Skin of body (tissue), 2 donors: ENCODE results near the gene THRB. TPM values are rescaled to one million over a fixed set of nuclear protein-coding genes. Genes with fewer than 3 reads are reported as not detected.

Experiments used
- DNase-seq: peaks from one replicate; lab custom pipeline; 2025; lab: John Stamatoyannopoulos, UW
- total RNA-seq: library from RNA; depleted of rRNA; stranded (reverse); fragments of >200 nt; gene quantifications from one replicate; pipeline ENCODE4 v1.2.3, GENCODE V29; 2014

THRB gene
- total RNA-seq, 1 donor from 2014 or later: 18.1 TPM

DNA sequence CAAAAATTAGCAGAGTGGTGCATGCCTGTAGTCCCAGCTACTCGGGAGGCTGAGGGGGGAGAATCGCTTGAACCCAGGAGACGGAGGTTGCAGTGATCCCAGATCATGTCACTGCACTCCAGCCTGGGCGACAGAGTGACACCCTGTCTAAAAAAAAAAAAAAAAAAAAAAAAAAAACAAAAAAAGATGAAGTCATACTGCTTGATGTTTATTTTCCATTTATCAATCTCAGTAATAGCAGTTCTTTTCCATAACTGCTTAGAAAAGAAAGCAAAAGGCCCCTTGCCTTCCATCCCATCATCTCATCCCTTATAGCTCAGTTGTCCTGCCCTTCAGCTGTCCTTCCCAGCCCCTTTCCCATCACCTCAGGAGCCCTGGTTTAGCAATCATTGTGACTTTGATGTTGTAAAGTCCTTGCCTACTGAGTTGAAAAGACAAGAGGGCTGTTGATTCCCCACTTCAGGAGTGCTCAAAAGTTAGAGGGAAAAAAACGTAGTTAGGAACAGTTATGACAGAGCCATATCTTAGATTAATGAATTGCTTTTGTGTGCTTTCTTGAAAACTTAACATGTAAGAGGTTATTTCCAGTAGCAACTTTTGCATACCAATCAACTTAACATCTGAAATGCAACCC, 18.0 kb upstream of the THRB start:
- no peak for DNase-seq

GRCh38 chr3:24510030-24510648, 15.5 kb upstream of the THRB start:
- no peak for DNase-seq

- DNase-seq: peak; percentile 29
Measured at GRCh38 chr3:24508423-24508839, 13.8 kb upstream of the THRB start.

- no peak for DNase-seq
Measured at GRCh38 chr3:24507776-24508422, 13.2 kb upstream of the THRB start.

- DNase-seq: peak; percentile 38
Measured at GRCh38 chr3:24506966-24507775, 12.5 kb upstream of the THRB start.

DNA sequence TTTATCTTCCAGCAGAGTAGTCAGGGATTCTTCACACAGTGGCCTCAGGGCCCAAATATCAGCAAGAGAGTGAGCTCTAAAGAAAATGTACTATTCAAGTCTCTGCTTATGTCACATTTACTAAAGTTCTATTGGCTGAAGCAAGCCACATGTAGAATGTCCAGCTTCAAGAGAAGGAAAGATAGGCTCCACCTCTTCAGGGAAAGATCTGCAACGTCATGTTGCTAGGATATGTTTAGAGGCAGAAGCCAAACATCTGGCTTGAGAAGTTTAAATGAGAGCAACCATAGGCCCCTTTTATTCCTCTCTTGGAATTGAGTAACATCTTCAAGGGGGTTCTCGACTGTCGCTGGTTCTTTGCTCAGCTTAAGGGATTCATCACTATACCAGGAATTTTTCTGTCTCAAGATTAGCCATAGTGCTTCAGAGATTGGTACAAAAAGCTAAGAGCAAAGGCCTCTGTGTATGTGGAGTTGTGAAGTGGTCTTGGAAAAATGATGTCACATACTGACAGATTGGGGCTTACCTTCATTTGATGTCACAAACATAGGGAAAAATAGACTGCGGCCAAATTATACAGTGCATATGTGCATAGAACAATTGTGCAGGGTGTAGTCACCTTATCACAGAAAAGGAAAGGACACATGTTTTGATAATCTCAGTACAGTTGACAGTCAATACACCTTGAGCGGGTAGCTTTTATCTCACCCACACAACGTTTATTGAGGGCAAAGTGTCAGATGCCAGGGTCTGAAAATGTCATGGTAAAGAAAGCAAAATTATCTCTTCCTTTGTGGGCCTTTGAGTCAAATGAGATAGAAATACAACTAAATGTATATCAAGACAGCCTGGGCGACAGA, 11.3 kb upstream of the THRB start:
- DNase-seq: peak; percentile 81

GRCh38 chr3:24504772-24505171, 10.1 kb upstream of the THRB start:
- DNase-seq: no peak

DNA sequence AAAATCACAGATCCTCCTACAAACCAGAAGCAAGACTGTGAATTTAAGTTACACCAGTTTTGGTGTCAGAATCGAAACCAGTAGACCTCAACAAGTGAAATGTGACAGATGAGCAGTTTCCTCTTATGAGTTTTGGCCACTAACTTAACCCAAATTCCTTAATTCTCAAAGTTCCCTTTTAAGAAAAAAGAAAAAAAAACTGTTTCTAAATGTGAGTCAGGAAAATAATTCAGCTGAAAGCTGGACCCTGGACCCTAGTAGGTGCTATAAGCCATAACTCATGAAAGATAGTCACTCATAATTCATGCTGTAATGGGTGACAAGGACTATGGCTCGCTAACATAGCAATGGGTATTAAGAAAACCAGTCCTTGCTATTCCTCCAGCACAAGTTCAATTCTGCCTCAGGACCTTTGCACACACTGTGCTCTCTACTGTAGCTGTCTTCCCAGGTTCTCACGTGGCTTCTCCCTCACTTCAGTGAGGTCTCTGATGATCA, 9.0 kb upstream of the THRB start:
- no peak for DNase-seq

GRCh38 chr3:24502690-24503089, 8.0 kb upstream of the THRB start:
- no peak for DNase-seq

DNA sequence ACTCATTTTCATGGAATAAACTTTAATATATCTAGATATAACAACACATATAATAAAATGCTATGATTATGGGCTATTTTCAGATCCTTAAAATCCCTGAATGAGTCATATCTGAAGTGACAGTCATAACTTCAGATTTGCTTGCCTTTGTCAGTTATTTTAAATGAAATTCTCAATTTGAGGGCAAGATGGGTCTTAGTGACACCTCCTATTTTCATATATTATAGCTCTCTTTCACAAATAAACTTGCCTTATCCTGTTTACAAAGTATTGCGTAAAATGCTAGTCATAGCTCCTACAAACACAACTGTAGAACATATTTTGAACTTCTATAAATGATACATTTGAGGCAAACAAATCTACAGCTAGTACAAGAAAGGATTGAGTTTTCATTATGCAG, 6.2 kb upstream of the THRB start:
- no peak for DNase-seq

DNA sequence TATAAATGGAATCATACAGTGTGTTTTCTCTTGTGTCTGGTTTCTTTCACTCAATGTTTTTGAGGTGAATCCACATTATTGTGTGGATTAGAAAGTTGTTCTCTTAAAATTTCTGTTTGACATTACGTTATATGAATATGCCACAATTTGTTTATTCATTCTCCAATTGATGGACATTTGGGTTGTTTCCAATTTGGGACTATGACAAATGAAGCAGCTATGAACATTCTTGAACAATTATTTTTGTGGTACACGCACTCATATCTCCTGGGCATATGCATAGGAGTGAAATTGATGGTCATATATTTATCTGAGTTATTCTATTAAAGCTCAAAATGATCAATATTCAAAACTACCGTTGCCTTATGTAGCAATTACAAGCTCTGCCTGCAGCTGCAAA, 5.3 kb upstream of the THRB start:
- DNase-seq: no peak

DNA sequence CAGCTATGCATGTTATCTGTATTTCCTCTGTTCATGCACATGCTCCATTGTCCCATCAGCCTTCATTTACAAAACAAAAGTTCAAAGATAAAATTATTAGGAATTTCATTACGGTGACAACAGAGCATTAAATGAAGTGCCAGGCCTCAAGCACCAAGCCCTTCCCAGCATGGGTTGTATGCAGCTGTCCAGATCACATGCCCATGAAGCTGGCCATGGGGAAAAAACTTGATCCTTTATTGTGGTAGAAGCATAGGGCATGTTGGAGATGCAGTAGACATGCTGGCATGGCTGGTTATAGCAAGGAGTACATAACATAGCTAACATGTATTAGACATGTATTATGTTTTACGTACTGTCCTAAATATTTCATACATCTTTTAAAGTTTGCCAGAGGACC, 4.1 kb upstream of the THRB start:
- no peak for DNase-seq

DNA sequence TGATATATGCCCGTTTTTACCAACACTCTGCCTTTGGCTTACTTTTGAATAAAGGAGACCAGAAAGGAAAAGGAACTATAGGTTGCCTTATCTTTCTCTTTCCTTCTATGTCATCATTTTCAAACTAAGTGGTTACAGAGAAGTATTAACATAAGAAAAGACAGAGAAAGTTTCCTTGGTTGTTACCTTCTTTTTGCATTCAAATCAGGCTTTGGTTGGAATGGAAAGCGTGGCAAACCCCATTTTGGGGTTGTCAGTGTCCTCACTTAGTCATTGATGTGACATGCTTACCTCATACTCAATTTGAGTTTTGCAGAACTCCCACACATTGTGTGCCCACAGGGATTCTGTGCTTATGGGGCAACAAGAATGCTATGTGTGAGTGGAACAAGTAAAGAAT, 3.7 kb upstream of the THRB start:
- DNase-seq: no peak

- no peak for DNase-seq
Measured at GRCh38 chr3:24497942-24498341, 3.3 kb upstream of the THRB start.

DNA sequence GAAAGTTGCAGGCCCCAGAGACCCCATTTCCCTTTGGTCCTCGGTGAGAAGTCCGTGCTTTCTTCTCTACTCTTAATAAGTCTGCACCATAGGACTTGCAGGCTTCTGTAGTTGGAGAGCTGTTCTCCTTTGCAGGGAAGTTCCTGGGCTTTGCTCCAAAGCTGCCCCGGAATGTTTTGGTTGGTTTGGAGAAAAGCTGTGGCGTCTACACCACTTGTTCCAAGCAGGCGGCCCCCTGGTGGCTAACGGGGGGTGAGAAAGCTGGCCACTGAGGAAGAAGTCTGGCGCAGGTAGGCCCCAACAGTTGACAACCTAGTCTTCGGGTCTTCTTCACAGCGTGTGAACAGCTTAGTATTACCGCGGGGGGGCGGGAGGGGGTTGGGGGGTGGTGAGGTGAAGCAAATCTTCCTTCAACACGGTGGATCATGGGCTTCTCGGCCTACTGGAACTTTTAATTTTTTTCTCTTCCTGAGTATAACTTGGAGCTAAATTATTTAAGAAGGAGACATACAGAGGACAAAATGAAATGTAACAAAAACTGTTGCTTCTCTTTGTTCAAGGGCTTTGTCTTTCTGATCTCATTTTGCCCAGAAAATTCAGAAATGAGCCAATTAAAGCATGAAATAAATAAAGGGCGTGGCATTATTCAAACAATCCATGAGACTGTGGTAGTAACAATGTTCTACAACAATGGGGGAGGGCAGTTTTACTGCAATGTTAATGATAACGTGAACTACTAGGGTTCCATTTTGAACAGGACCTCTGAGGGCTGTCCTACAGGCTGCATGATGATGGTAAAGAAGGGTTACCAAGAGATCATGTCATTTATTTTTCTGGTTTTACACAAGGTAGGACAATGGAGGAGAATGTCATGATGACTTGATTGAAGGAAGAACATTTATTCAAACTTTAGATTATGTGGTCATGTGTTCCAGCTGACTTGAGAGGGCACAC, 2.2 kb upstream of the THRB start:
- no peak for DNase-seq

DNA sequence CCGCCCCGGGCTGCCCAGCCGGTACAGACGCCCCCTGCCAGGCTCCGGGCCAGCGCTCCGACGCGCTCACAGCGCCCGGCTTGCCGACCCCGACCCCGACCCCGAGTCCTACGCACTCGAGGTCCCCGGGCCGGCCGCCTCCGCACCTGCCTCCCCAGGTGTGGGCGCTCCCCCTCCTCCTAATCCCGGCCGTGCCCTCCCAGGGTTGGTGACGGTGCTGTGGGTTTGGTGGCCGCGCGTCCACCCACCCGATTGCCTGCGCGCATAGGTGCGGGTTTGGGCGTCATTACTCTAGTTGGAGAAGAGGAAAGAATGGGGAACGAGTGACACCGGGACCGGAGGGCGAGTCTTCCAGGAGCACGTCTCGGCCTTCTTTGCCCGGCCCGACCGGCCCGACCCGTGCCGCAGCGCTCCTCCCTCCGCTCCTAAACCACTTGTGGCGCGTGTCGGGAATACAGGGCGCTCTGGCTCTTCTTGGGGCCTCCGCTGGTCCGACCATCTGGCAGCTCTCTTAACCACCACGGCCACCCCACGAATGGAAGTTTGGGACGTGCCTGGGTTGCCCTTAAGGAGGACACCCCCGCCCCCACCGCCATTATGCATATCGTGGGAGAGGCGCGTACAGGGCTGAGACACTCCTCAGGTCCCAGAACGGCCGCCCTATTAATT, 810 bp upstream of the THRB start:
- DNase-seq: no peak

GRCh38 chr3:24493746-24494617, 668 bp downstream of the THRB start:
- peak; percentile 33 for DNase-seq

GRCh38 chr3:24492971-24493551, 1.6 kb downstream of the THRB start:
- no peak for DNase-seq
